Fibroblast of lung (primary cell): Measurements from ENCODE around the gene TGFB2.

Experiments used
- CTCF ChIP-seq, 2 donors: IDR thresholded peaks in 1 of 2; conservative IDR thresholded peaks in 1 of 2; 1 replicate in 1 of 2; 2 replicates in 1 of 2; pipeline ENCODE4 v1.5.1; 2011 to 2012; ENCODE audit warnings: low read length in 2 of 2, control low read depth in 1 of 2, inconsistent platforms in 1 of 2, low read depth in 1 of 2, mild to moderate bottlenecking in 1 of 2
- EZH2 ChIP-seq: IDR thresholded peaks from 2 replicates; pipeline ENCODE4 v1.5.1; 2012; ENCODE audit warnings: low read length, control low read depth, mild to moderate bottlenecking; ENCODE audit errors: missing control alignments

GRCh38 chr1:218431476-218431875, 86.3 kb downstream of the TGFB2 start:
- TF ChIP-seq CTCF (conservative IDR thresholded peaks at IDR 0.05 in 1 of 2, IDR thresholded peaks at IDR 0.05 in 1 of 2; ENCODE audit: low read depth in 1 of 2, low read length in 2 of 2) (no peak), EZH2 (no peak)
